OCI-LY1 (cell line): ENCODE data around the gene AKAP8L.

Experiments used
- CTCF ChIP-seq: fragments of 200-600 bp; sonication (generic), shearing (Covaris generic); IDR thresholded peaks from 2 replicates; pipeline ENCODE4 v1.5.1; 2017; ENCODE audit warnings: mild to moderate bottlenecking, antibody characterized with exemption, low read length, moderate library complexity, mixed read lengths
- EZH2 ChIP-seq: fragments of 200-600 bp; sonication (generic), shearing (Covaris generic); IDR thresholded peaks from 2 replicates; pipeline ENCODE4 v1.8.0; 2017; ENCODE audit warnings: borderline replicate concordance, mixed run types, mild to moderate bottlenecking, antibody characterized with exemption, low read length, moderate library complexity, mixed read lengths

GRCh38 chr19:15443325-15443724, 24.5 kb upstream of the AKAP8L start:
- no peak for TF ChIP-seq CTCF
- TF ChIP-seq EZH2, result no peak
